ENCODE measurements around the gene RBM33.

DNA sequence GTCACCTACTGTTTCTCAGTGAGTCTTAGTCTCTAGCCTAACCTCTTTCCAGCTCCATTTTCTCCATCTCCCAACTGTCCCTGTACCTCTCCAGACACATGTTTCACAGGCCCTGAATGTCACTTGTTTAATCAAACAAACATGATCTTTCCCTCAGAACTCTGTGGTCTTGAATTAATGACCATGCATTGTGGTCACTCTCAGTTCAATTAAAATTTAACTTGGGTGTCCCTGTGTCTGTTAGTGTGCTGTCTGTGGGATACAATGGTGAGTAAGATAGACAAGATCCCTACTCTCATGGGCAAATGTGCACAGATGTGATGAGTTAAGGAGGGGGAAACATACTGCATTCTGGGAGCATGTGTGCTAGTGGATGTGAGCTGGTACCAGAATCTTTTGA lies 65.0 kb downstream of the RBM33 start:
- TF ChIP-seq CTCF (IDR thresholded peaks at IDR 0.05) (no peak), POLR2A (IDR thresholded peaks at IDR 0.05) (no peak)
